HG03571 (cell line): ENCODE data around the gene MS4A2.
"Not testable (repeated sequence)": the region's sequence is repeated elsewhere in the genome, so short reads cannot be mapped to it uniquely, and the experiment has no call there.

Source experiments
- ATAC-seq: cut with Tn5 transposase; IDR thresholded peaks from one replicate; pipeline ENCODE4 v1.9.1; 2021; ENCODE audit not compliant: unreplicated experiment

MS4A2 gene

DNA sequence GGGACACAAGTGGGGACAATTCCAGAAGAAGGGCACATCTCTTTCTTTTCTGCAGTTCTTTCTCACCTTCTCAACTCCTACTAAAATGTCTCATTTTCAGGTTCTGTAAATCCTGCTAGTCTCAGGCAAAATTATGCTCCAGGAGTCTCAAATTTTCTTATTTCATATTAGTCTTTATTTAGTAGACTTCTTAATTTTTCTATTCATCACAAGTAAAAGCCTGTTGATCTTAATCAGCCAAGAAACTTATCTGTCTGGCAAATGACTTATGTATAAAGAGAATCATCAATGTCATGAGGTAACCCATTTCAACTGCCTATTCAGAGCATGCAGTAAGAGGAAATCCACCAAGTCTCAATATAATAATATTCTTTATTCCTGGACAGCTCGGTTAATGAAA, at the start of gene MS4A2:
Gene MS4A2 (plus strand): TSS at position 301 of the 400 bp plus-strand sequence. CDS start 102 bp downstream, outside the sequence.
- no peak for ATAC-seq

- no peak for ATAC-seq
These were observed 48.4 kb upstream of the MS4A2 start, which contains the start of gene OOSP2 for GRCh38 chr11:60040109-60040508. OOSP2 (plus strand) TSS chr11:60040409; CDS start chr11:60040460, 51 bp downstream.

- not testable (repeated sequence) for ATAC-seq
These were observed 38.0 kb upstream of the MS4A2 start for GRCh38 chr11:60050422-60050821.

DNA sequence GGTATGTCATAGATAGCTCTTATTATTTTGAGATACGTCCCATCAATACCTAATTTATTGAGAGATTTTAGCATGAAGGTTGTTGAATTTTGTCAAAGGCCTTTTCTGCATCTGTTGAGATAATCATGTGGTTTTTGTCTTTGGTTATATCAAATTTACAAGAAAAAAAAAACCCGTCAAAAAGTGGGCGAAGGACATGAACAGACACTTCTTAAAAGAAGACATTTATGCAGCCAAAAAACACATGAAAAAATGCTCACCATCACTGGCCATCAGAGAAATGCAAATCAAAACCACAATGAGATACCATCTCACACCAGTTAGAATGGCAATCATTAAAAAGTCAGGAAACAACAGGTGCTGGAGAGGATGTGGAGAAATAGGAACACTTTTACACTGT, 37.6 kb upstream of the MS4A2 start:
- not testable (repeated sequence) for ATAC-seq

DNA sequence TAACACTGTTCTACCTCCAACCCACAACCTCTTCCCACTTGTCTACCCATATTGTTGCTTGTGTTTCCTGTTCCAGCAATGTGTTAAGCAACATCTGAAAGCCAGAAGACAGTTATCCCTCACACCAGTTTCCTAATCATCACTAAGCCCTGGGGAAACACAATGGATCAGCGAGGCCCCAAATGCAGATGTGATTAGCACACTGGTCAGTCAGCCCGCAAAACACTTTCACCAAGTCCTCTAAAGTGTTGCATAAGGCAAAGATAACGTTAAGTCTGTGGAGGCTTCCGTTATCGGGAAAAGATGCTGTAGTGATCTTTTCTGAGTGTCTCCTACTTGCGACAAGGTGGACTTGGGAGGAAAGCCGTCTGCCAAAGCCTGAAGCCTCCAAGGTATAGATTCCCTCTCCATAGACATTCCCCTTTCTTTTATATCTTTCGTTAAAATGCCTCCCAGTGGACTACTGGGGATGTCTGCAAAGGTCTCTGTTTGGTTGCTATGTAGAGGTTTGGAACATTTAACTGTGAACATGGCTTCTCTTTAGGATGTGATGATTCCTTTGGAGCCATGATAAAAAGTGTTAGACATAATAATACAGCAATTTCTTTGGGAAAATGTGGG, 32.0 kb upstream of the MS4A2 start, which contains the start of gene MS4A3:
Gene MS4A3 (plus strand): TSS at position 317 of the 621 bp plus-strand sequence. CDS start 4,496 bp downstream, outside the sequence.
- no peak for ATAC-seq

- no peak for ATAC-seq
These were observed 29.4 kb upstream of the MS4A2 start for GRCh38 chr11:60059052-60059451.

DNA sequence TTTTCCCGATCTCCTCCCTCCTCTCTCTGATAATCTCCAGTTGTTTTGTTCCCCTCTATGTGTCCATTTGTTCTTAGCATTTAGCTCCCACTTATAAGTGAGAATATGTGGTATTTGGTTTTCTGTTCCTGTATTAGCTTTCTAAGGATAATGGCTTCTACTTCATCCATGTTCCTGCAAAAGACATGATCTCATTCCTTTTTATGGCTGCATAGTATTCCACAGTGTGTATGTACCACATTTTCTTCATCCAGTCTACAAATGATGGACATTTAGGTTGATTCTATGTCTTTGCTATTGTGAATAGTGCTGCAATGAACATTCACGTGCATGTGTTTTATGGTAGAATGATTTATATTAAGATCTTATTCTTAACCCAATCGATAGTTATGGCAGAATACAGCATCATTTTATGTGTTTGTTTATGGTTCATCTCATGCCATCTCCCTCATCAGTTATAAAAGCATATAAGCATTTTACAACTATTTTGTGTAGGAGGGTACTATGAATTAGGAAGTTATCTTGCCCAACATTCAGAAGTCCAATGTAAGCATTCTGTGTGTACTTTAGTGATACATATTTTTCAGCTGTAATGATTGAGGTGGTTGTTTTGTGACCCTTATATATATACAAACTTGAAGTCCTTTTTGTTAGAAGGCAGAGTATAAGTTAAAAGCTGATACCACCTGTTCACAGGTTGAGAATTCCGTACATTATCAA, 28.8 kb upstream of the MS4A2 start:
- no peak for ATAC-seq

DNA sequence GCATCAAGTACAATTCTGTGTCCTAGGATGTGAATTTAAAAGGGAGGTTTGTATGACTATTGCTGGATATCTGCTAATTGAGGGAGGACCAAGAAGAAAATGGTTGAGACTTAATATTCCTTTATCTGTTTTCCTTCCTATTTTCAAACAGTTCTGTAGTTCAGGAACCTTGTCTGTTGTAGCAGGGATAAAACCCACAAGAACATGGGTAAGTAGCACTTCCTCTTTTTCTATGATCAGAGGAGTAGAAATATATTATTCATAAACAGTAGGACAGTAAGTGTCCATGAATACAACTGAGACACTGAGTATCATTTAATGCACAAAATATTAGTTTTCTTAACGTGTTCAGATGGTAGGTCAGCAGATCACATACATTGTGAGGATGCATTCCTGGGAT, 24.4 kb upstream of the MS4A2 start:
- ATAC-seq, result no peak

- no peak for ATAC-seq
These were observed 22.7 kb upstream of the MS4A2 start for GRCh38 chr11:60065801-60066200.

DNA sequence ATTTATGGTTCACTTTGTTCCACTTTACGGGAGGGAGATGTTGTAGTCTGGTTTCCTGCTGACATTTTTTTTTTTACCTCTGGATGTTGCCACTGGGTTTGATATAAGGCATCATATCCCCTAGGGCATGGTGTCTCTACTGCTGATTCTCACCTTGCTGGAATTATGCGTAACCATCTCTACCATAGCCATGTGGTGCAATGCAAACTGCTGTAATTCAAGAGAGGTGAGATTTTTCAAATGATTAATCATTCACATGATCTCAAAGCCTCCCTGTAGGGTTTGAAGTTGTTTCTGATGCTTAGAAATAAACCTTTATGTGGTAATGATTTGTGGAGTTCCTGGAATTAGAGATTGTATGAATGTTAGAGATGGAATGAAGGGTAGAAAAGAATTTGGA, 19.0 kb upstream of the MS4A2 start:
- ATAC-seq, result no peak

GRCh38 chr11:60071644-60072043, 16.8 kb upstream of the MS4A2 start:
- not testable (repeated sequence) for ATAC-seq

DNA sequence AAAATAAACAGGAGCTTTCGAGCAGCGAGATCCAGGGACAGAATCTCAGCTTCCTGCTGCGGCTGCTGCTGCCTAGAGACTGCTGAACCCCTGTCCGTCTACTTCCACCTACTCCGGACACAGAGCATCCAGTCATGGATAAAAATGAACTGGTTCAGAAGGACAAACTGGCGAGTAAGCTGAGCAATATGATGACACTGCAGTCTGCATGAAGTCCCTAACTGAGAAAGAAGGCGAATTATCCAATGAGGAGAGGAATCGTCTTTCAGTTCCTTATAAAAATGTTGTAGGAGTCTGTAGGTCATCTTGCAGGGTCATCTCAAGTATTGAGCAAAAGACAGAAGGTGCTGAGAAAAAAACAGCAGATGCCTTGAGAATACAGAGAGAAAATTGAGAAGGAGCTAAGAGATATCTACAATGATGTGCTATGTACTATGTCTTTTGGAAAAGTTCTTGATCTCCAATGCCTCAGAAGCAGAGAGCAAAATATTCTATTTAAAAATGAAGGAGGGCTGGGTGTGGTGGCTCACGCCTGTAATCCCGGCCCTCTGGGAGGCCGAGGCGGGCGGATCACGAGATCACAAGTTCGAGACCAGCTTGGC, 11.1 kb upstream of the MS4A2 start:
- ATAC-seq, result no peak

DNA sequence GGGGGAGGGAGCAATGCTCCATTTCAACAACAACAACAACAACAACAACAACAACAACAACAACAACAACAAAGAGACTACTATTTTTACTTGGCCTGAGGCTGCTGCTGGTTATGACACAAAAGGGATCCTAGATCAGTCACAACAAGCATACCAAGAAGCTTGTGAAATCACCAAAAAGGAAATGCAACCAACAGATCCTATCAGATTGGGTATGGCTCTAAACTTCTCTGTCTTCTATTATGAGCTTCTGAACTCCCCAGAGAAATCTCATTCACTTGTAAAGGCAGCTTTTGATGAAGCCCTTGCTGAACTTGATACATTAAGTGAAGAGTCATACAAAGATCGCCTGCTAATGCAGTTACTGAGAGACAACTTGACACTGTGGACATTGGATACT, 10.5 kb upstream of the MS4A2 start:
- ATAC-seq, result no peak

- ATAC-seq, result no peak
These were observed 9.7 kb upstream of the MS4A2 start for GRCh38 chr11:60078745-60079144.

GRCh38 chr11:60080535-60080934, 7.9 kb upstream of the MS4A2 start:
- ATAC-seq, result no peak

DNA sequence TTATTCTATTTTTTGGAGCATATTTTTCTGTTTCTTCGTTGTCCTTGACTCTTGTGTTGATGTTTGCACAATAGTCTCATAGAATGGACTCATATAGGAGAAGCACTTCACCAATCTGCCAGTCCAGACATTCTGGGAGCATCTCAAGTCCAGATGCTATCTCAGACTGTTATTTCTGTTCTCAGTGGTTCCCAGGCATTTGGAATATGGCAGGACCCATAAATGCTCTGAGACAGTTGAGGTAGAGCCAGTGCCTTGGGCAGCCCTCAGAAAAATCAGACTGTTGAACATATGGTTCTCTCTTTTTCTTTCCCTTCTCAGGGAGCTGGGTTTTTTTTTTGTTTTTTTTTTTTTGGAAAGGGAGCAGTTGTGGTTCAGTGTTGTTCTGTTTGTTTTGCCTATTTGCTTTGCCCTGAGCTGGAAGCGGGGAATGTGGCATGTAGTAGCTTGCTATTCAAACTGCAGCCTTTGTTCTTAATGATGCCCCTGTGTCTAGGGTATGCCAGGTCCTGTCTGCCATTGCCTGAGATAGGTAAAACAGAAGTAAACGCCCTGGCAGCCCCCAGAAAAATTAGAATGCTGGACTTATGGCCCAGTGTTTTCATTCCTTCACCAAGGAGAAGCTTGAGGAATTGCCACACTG, 3.7 kb upstream of the MS4A2 start:
- no peak for ATAC-seq

DNA sequence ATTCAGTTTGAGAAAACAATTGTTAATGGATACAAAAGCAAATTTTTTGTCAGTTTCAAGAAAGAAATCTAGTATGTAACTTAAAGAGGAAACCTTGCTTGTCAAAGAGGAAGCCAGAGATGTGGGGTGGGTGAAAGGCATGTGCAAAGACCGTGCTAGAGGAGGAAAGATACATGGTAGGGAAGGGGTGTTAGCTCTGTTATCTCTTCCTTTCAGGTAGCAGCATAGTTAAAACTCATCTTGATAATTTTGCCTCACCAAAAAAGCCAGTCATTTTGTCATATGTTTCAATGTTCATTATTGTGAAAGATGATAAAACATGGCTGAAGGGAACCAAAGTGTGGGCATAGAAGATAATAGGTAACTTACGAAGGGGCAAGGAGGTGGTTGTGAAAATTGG, 2.6 kb upstream of the MS4A2 start:
- ATAC-seq, result no peak

- ATAC-seq, result no peak
These were observed 1.2 kb upstream of the MS4A2 start for GRCh38 chr11:60087239-60087638.

- no peak for ATAC-seq
These were observed 7.1 kb downstream of the MS4A2 start for GRCh38 chr11:60095477-60096120.

- no peak for ATAC-seq
These were observed 8.7 kb downstream of the MS4A2 start for GRCh38 chr11:60097189-60097588.

GRCh38 chr11:60098508-60098907, 10.0 kb downstream of the MS4A2 start:
- ATAC-seq, result no peak
